GM13977 (cell line): ENCODE data around the gene RNF39.

Experiments used
- DNase-seq: peaks from one replicate; pipeline ENCODE4 v3.0.0; 2012; ENCODE audit warnings: low spot score
- in situ Hi-C: fragments of 300-500 bp; cut with MboI; formaldehyde crosslinking; loops from one replicate; pipeline ENCODE4 v1.12.0; 2022; ENCODE audit warnings: low sequenced_read_pairs, low pct_unique_long_range_greater_than_20kb, mixed read lengths, inconsistent platforms; ENCODE audit not compliant: unreplicated experiment
- TF ChIP-seq, protein P1 (sequence below): IDR thresholded peaks from 2 replicates; pipeline ENCODE4 v1.5.1; 2012; ENCODE audit warnings: mild to moderate bottlenecking, control low read depth; ENCODE audit not compliant: insufficient read depth; ENCODE audit errors: extremely low read depth, missing control alignments

The RNF39 gene

DNA sequence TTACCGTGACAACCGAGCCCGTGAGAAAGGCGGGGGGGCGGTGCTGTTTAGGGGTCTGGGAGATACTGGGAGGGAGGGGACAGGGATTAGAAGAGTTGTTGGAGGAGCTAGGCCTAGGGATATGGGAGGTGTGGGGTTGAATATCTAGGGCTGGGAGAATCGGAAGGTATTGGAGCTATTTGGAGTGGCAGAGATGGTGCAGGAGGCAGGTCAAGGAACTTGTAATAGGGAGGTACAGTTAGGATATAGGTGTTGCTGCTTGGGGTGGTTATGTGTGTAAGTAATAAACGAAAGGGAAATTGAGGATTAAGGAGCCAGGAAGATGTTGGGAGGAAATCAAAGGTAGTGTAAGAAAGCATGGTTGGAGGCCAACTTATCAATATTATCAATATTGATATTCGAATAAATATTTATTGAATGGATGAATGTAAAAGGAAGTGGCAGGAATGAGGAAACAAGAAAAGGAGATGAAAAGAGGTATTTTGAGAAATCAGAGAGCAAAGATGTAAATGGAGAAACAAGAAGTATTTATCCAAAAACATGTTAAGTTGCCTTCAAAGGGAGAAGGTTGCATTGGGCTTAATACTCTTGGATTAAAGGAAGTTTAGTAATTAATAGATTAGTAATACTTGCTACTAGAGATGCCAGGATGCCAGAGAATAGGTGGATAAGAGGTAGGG, 8.0 kb downstream of the RNF39 start:
- in situ Hi-C loops: no loop called here
- DNase-seq: no peak
- TF ChIP-seq, protein P1, sequence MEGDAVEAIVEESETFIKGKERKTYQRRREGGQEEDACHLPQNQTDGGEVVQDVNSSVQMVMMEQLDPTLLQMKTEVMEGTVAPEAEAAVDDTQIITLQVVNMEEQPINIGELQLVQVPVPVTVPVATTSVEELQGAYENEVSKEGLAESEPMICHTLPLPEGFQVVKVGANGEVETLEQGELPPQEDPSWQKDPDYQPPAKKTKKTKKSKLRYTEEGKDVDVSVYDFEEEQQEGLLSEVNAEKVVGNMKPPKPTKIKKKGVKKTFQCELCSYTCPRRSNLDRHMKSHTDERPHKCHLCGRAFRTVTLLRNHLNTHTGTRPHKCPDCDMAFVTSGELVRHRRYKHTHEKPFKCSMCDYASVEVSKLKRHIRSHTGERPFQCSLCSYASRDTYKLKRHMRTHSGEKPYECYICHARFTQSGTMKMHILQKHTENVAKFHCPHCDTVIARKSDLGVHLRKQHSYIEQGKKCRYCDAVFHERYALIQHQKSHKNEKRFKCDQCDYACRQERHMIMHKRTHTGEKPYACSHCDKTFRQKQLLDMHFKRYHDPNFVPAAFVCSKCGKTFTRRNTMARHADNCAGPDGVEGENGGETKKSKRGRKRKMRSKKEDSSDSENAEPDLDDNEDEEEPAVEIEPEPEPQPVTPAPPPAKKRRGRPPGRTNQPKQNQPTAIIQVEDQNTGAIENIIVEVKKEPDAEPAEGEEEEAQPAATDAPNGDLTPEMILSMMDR: no peak

DNA sequence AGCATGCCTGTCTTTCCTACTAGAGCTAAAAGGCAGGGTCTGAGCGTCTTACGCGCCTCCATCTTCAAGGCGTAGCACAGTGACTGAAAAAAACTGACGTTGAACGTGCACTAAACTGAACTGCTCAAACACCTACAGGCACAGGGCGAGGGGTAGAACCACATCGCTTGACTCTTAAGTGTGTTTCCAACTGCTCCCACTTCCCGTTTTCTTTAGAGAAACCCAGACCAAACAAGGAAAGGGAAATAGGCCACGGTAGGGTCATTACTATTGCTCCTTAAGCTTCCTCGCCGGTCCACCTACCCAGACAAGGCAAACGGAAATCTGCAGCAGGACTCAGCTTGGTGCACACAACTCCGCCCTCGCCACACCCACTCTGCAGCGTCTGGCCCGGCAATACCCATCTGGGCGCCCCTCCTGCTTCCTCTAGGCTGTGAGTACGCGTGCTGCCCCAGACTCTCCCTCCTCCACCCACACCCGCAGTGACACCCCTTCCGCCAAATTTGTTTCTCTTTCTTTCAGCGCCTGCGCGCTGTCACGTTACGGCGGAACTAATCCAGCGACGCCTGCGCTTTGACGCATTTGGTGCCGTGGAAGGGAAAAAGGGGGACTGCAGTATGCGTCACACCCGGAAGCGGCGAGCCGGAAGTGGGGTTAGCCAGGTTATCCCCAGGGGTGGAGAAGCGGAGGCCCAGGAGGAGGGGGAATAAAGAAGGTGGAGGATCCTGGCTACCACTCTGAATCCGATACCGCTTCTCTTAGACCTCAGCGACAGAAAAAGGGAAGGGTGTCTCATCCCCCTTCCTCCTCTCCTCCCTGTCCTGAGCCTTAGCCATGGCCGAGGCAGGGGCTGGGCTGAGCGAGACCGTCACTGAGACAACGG, 8.8 kb downstream of the RNF39 start, which contains the start of gene PPP1R11:
Gene PPP1R11 (plus strand): TSS at position 622 of the 883 bp plus-strand sequence. CDS start 213 bp downstream, at position 835.
- in situ Hi-C loops: no loop called here
- DNase-seq: peak; percentile 95
- TF ChIP-seq, protein P1: no peak

GRCh38 chr6:30066082-30066481, 9.5 kb downstream of the RNF39 start:
- TF ChIP-seq, protein P1: no peak
- in situ Hi-C loops: no loop called here
- no peak for DNase-seq

- TF ChIP-seq, protein P1: no peak
- no peak for DNase-seq
- in situ Hi-C loops: no loop called here
Measured at GRCh38 chr6:30063315-30063714, 12.3 kb downstream of the RNF39 start.

DNA sequence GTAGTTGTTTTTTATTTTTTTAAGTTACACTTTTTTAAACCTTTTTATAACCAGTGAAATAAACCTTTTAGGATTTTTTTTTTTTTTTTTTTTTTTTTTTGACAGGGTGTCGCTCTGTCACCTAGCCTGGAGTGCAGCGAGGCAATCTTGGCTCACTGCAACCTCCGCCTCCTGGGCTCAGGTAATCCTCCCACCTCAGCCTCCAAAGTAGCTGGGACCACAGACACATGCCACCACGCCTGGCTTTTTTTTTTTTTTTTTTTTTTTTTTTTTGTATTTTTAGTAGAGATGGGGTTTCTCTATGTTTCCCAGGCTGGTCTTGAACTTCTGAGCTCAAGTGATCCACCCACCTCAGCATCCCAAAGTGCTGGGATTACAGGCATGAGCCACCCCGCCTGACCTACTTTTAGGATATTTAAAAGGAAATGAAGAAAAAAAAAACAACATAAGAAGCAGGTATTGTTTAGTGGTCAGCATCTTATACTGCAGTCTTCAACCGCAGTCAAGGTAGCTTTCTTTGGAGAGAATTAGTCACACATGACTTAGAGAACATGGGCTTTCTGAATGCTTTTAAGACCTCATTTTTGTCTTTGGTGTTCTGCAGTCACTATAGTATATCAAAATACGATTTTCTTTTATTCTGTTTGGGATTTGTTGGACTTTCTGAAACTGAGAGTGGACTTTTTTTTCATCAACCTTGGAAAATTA, 12.9 kb downstream of the RNF39 start:
- no peak for DNase-seq
- in situ Hi-C loops: no loop called here
- TF ChIP-seq, protein P1: no peak

DNA sequence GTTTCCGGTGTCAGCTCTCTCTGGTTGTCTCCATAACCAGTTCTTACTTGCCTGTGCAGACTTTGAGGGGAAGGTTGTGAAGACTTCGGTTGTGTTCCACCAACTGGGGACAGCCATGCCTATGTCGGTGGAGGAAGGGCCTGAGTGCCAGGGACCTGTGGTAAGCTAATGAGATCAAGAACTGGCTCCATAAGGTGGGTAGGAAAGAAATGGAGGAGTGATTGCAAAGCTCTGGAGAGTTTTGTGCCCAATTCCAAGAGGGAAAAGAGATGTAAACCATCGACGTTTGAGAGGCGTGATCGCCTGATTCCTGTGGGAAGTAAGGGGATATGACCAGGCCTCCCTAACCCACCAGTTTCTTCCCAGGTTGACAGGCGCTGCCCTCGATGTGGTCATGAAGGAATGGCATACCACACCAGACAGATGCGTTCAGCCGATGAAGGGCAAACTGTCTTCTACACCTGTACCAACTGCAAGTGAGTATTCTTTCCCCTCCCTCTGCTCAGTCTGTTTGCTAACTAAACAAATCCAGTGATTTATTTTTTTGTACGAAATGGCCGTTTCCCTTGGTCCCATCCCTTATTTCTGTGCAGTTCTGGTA, 13.6 kb downstream of the RNF39 start:
- no peak for DNase-seq
- TF ChIP-seq, protein P1: no peak
- in situ Hi-C loops: no loop called here
